NT2/D1 (cell line): ENCODE results near the gene POR.

ENCODE experiments used
- SUZ12 ChIP-seq: IDR thresholded peaks from 2 replicates; pipeline ENCODE4 v1.6.1; 2011; ENCODE audit not compliant: insufficient read length, insufficient read depth; ENCODE audit errors: extremely low read depth
- YY1 ChIP-seq: IDR thresholded peaks from 2 replicates; pipeline ENCODE4 v1.6.1; 2011; ENCODE audit not compliant: insufficient read length, insufficient read depth
- ZNF274 ChIP-seq: IDR thresholded peaks from 2 replicates; pipeline ENCODE4 v1.6.1; 2011; ENCODE audit warnings: mild to moderate bottlenecking, low read depth, low read length

GRCh38 chr7:75928568-75928914 is 13.6 kb downstream of the POR start:
- TF ChIP-seq SUZ12 (no peak), YY1 (no peak), ZNF274 (no peak)
